ENCODE measurements around the gene TMEM150A.
A peak's percentile ranks its signal among the peaks of the same experiment; 100 is the strongest.
"Not testable (repeated sequence)": the region's sequence is repeated elsewhere in the genome, so short reads cannot be mapped to it uniquely, and the experiment has no call there.

Gene TMEM150A

GRCh38 chr2:85611705-85612587 lies 9.4 kb upstream of the TMEM150A start, which contains the start of gene C2orf68:
C2orf68 (minus strand) TSS chr2:85612066; CDS start chr2:85611984, 82 bp downstream.
- peak; percentile 67 for DNase-seq (ENCODE audit: low read depth)

- no peak for DNase-seq (ENCODE audit: low read depth)
Measured at GRCh38 chr2:85611217-85611704, 8.8 kb upstream of the TMEM150A start.

GRCh38 chr2:85607268-85608215 lies 5.0 kb upstream of the TMEM150A start:
- no peak for DNase-seq (ENCODE audit: low read depth)

- no peak for DNase-seq (ENCODE audit: low read depth)
Measured at GRCh38 chr2:85606116-85606455, 3.6 kb upstream of the TMEM150A start.

- no peak for DNase-seq (ENCODE audit: low read depth)
Measured at GRCh38 chr2:85605406-85606115, 3.1 kb upstream of the TMEM150A start.

GRCh38 chr2:85604568-85605339 lies 2.3 kb upstream of the TMEM150A start:
- no peak for DNase-seq (ENCODE audit: low read depth)

GRCh38 chr2:85604133-85604444 lies 1.6 kb upstream of the TMEM150A start:
- not testable (repeated sequence) for DNase-seq (ENCODE audit: low read depth)

GRCh38 chr2:85601771-85602475 lies 575 bp downstream of the TMEM150A start:
- DNase-seq (ENCODE audit: low read depth), result no peak

GRCh38 chr2:85600951-85601770 lies 1.3 kb downstream of the TMEM150A start:
- no peak for DNase-seq (ENCODE audit: low read depth)

- DNase-seq (ENCODE audit: low read depth), result no peak
Measured at GRCh38 chr2:85600235-85600575, 2.3 kb downstream of the TMEM150A start.

- DNase-seq (ENCODE audit: low read depth), result no peak
Measured at GRCh38 chr2:85599468-85600234, 2.8 kb downstream of the TMEM150A start.

- no peak for DNase-seq (ENCODE audit: low read depth)
Measured at GRCh38 chr2:85598594-85599340, 3.7 kb downstream of the TMEM150A start.

GRCh38 chr2:85597241-85597640 lies 5.3 kb downstream of the TMEM150A start:
- no peak for DNase-seq (ENCODE audit: low read depth)

- no peak for DNase-seq (ENCODE audit: low read depth)
Measured at GRCh38 chr2:85596486-85597143, 5.9 kb downstream of the TMEM150A start.

- DNase-seq (ENCODE audit: low read depth), result no peak
Measured at GRCh38 chr2:85596026-85596333, 6.5 kb downstream of the TMEM150A start.

- DNase-seq (ENCODE audit: low read depth), result peak; percentile 87
Measured at GRCh38 chr2:85595301-85596025, 7.0 kb downstream of the TMEM150A start, which contains the start of gene RNF181. RNF181 (plus strand) TSS chr2:85595745; CDS start chr2:85595764, 19 bp downstream.

GRCh38 chr2:85594715-85595300 lies 7.7 kb downstream of the TMEM150A start:
- no peak for DNase-seq (ENCODE audit: low read depth)
